Mesodermal cell (in vitro differentiated cells): ENCODE measurements around the gene C19orf85.

Experiments
- H3K27ac ChIP-seq: 2 replicates; pipeline ENCODE4 v1.7.0; 2013; ENCODE audit warnings: mild to moderate bottlenecking, low read depth, low read length, moderate library complexity; ENCODE audit not compliant: severe bottlenecking
- H3K36me3 ChIP-seq: 2 replicates; pipeline ENCODE4 v1.7.1; 2013; ENCODE audit warnings: mild to moderate bottlenecking, low read length, moderate library complexity; ENCODE audit not compliant: control insufficient read depth, insufficient read depth
- H3K4me1 ChIP-seq: one replicate; pipeline ENCODE4 v1.7.1; 2013; ENCODE audit warnings: mild to moderate bottlenecking, low read length; ENCODE audit not compliant: insufficient read depth, control insufficient read depth, poor library complexity, severe bottlenecking
- H3K4me3 ChIP-seq: 2 replicates; pipeline ENCODE4 v1.7.0; 2013; ENCODE audit warnings: low read length, control low read depth, mild to moderate bottlenecking; ENCODE audit not compliant: insufficient read depth, poor library complexity, severe bottlenecking; ENCODE audit errors: extremely low read depth
- H3K9me3 ChIP-seq: 2 replicates; pipeline ENCODE4 v1.7.1; 2013; ENCODE audit warnings: mild to moderate bottlenecking, low read length, moderate library complexity; ENCODE audit not compliant: control insufficient read depth
- WGBS, 2 experiments: methylation state at CpG; one replicate each; pipeline ENCODE4 v1.1.5; 2013; ENCODE audit warnings: missing lambda C conversion rate in 2 of 2; ENCODE audit not compliant: insufficient coverage in 2 of 2; 5-methylcytosine and 5-hydroxymethylcytosine counted together

C19orf85 gene

DNA sequence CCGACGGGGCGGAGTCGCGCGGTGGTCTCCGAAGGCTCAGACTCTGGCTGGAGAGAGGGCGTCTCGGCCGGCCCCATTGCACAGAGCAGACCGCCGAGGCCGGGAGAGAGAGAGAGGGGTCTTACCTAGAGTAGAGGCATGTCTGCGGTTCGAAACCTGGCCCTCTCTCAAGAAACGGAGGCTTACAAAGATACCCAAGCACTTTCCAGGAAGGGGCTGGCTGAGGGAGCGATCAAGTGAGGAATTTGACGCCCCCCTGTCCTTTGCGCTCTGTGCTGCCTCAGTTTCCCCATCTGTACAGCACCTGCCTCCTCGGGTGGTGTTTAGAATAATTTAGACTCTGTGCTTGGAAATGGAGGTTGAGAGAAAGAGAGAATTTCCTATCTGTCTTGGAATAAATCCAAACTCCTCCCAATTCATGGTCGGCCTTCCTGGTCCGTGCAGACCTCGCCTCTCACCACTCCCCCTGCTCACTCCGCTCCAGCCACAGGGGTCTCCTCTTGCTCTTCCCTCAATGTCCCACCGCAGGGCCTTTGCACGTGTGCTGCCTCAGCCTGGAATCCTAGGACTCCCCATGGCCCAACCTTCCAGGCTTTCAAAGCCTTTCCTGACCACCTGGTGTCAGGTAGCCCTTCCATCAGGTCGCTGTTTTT lies 2.5 kb downstream of the C19orf85 start:
- Histone ChIP-seq H3K9me3 (no peaks in the 10 kb centered on the region), H3K4me3 (peak overlapping the region; percentile 66), H3K36me3 (no peaks in the 10 kb centered on the region), H3K4me1 (peaks cover 2% of the 10 kb centered on the region), H3K27ac (no peak overlapping the region)
- WGBS, 2 experiments: 21 to 30% methylated on average over 15 to 23 of the region's 27 CpGs

DNA sequence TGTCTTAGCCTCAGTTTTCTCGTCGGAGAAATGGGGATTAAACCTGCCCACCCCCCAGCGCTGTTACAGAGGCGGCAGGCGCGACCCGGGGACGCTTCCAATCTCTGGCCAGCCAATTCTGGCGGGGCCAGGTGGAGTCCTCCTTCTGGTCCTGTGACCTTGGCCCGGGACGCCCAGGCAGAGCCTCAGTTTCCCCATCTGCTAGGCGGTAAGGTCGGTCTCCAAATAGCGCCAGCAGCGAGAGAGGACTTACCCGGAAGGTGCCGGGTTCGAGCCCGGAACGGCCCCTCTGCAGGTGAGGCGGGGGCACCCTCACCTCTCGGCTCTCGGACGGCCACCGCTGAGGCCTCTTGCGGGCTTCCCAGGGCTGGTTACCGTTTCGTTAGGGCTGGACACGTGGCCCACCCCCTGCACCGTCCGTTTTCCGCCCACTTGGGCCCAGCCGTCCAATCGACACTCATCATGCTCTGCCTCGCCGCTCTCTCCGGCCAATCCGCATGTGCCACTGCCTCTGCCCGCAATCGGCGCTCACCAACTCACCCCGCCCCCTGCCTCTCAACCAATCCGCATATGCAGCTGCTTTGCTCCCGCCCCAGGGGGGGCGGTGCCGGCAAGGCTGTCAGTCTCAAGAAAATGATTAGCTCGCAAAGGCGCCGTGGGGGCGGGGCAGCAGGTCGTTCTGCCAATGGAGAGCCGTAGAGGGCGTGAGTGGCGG lies 3.1 kb downstream of the C19orf85 start, which contains the start of gene ISOC2:
Gene ISOC2 (minus strand): TSS at position 384 of the 715 bp plus-strand sequence. CDS start 5,156 bp downstream, outside the sequence.
- Histone ChIP-seq H3K9me3 (no peaks in the 10 kb centered on the region), H3K4me3 (peak within 1 kb of the TSS; percentile 66), H3K4me1 (peaks cover 2% of the 10 kb centered on the region), H3K36me3 (no peaks in the 10 kb centered on the region), H3K27ac (peak within 1 kb of the TSS; percentile 88)
- 1 to 2% methylated on average over 42 to 45 of the region's 54 CpGs for WGBS, 2 experiments

DNA sequence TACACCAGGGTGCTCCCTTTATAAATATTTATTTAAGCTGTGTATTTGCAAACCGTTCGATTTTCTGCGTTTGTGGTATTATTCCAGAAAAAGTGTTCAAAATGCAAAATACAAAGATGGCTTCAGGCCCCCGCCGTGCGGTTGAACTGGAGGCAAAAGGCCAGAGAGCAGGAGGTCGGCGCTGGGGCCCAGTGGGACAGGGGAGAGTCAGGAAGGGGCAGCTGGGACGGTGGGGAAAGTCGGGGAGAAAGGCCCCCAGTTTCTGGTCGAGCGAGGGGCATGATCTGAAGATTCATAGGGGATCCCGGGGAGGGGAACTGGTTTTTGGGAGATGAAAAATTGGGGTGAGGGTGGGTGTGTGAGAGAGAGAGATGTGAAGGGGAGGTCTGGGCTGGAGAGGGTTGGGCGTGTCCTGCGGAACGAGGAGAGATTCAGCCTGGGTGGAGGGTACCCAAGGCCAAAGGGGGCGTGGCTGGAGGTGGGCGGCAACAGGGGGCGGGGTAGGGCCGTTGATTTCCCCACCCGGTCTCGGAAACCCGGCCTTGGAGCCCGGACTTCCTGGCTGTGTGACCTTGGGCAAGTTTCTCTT lies 3.8 kb downstream of the C19orf85 start:
- Histone ChIP-seq H3K4me1 (peaks cover 2% of the 10 kb centered on the region), H3K36me3 (no peaks in the 10 kb centered on the region), H3K4me3 (peak overlapping the region; percentile 66), H3K27ac (peak overlapping the region; percentile 88), H3K9me3 (no peaks in the 10 kb centered on the region)
- 12 to 16% methylated on average over 23 to 24 of the region's 24 CpGs for WGBS, 2 experiments

DNA sequence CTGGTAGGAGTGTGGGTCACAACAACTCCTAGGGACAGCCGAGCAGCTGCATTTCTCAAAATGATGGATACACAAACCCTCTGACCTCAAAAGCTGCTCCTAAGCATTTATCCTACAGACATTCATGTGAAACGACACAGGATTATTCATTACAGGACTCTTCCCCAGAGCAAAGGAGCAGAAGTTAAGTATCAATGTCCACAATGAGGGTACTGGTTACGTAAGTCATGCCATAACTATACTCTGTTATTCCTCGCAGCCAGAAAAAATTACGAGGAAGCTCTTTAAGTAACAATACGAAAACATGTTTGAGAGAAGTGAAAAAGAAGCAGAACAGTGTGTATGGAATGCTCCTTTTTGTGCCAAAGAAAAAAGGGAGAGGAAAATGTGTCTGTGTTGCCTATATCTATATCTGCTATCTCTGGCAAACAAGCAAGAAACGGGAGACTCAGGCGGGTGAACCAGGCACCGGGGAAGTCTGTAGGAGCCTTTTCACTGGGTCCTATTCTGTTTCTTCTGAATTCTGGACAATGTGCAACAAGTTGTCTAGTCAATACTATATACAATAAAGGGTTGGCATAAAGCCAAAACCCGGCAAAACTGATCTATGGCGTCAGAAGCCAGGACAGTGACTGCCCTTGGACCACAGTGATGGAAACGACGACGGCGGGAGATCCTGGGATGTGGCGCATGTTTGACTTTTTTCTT lies 4.4 kb downstream of the C19orf85 start:
- Histone ChIP-seq H3K4me3 (peak overlapping the region; percentile 66), H3K4me1 (peaks cover 2% of the 10 kb centered on the region), H3K36me3 (peaks cover 1% of the 10 kb centered on the region), H3K27ac (no peak overlapping the region), H3K9me3 (no peaks in the 10 kb centered on the region)
- 78 to 87% methylated on average over 11 to 14 of the region's 16 CpGs for WGBS, 2 experiments

DNA sequence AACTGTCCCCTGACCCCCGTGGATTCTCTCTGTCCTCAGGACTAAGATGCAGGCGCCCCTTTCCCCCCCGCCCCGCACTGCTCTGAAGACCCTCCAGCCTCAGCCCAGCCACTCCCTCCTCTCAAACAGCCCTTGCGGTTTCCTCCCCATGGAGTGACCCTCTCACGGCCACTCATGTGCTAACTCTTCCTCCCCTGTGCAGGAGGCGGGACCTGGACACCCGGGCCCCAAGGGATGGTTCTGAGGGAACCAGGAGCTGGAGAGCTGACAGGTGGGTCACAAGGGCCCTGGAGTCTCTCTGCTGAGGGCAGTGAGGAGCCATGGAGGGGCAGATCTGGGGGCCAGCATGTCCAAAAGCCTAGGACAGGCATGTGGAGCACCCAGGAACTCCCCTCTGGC lies 5.0 kb downstream of the C19orf85 start:
- peaks cover 3% of the 10 kb centered on the region for H3K36me3 ChIP-seq
- 88 to 90% methylated on average over 1 to 4 of the region's 8 CpGs for WGBS, 2 experiments
- H3K27ac ChIP-seq: no peak overlapping the region
- H3K4me3 ChIP-seq: no peak overlapping the region
- peaks cover 2% of the 10 kb centered on the region for H3K4me1 ChIP-seq
- H3K9me3 ChIP-seq: no peaks in the 10 kb centered on the region

DNA sequence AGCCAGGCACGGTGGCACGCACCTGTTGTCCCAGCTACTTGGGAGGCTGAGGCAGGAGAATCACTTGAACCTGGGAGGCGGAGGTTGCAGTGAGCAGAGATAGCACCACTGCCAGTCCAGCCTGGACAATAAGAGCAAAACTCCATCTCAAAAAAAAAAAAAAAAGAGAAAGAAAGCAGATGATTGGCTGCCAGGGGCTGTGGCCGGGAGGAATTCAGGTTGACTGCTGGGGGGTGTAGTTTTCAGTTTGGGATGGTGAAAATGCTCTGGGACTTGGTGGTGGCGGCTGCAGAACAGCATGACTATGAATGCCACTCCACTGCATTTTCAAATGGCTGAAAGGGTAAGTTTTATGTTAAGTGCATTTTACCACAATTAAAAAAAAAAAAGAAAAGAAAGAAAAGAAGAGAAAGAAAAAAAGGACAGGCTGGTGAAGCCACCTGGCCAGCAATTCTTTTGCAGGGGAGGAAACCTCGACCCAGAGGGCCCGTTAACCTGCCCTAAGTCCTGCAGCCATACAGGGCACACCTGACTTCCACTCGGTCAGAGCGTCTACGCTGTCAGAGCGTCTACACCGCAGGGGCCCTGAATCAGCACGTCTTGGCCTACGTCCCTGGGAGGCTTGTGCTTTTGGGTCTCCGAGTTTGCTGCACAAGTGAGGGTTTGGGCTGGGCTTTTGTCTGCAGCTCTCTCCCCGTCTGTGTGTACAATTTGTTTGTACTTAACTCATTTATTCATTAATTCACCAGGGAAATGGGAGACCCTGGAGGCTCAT lies 6.7 kb downstream of the C19orf85 start:
- no peak overlapping the region for H3K27ac ChIP-seq
- no peaks in the 10 kb centered on the region for H3K9me3 ChIP-seq
- H3K4me1 ChIP-seq: peaks cover 2% of the 10 kb centered on the region
- no peak overlapping the region for H3K4me3 ChIP-seq
- 77 to 85% methylated on average over 5 to 11 of the region's 16 CpGs for WGBS, 2 experiments
- peaks cover 3% of the 10 kb centered on the region for H3K36me3 ChIP-seq

DNA sequence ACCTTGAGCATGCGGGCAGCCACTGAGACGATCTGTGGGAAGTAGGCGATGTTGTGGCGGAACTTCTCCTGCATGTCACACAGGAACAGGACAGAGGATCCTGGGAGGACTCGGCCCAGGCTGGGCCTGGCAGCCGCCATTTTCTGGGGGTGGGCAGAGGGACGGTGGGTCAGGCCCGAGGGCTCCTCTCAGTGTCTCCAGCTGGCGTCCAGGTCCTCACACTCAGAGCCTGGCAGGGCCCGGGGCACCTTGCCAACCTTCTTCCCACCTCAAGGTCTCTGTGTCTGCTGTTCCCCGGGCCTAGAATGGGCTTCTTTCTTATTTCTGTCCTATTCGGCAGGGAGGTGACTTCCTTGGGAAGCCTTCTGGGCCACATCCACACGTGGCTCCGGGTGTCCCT lies 8.2 kb downstream of the C19orf85 start:
- Histone ChIP-seq H3K27ac (no peak overlapping the region), H3K36me3 (peaks cover 3% of the 10 kb centered on the region), H3K4me3 (no peak overlapping the region), H3K4me1 (peaks cover 9% of the 10 kb centered on the region), H3K9me3 (no peaks in the 10 kb centered on the region)
- 93 to 95% methylated on average over 14 of the region's 14 CpGs for WGBS, 2 experiments

DNA sequence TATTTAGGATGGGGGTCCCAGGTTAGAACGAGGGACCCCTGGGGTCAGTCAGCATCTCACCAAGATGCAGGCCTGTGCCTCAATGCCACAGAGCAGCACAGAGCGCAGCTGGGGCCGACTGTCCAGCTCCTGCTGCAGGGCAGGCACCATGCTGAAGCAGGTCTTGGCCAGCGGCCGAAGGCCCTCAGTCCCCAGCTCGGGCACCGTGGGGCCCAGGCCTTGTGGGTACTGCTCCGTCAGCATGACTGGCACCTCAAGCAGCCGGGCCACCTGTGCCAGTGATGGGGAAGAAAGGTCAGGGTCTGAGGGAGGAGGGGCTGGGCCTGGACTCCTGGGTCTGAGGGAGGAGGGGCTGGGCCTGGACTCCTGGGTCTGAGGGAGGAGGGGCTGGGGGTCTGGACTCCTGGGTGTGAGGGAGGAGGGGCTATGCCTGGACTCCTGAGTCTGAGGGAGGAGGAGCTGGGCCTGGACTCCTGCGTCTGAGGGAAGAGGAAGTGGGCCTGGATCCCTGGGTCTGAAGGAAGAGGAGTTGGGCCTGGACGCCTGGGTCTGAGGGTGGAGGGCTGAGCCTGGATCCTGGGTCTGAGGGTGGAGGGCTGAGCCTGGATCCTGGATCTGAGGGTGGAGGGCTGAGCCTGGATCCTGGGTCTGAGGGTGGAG lies 8.8 kb downstream of the C19orf85 start:
- Histone ChIP-seq H3K4me3 (no peak overlapping the region), H3K36me3 (peaks cover 3% of the 10 kb centered on the region)
- WGBS, 2 experiments: 89 to 92% methylated on average over 10 to 11 of the region's 11 CpGs

DNA sequence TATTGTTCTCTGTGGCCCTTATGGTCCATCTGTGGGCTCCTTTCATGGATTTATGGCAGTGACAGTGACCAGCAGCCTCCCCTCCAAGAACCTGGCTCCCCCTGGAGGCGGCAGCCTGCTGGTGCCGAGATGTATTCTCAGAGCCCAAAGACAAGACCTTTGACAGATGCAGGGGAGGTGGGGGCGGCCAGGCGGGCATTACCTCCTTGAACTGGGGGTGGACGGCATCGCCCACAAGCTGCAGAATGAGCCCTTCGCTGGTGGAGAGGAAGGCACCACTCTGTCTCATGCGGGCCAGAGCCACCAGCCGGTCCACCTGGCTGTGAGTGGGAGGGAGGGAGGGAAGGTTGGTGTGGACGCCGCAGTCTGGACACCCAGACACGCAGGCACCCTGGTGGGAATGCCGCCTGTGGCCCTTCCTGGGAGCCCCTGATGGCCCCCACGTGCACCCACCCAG lies 9.7 kb downstream of the C19orf85 start:
- H3K4me1 ChIP-seq: peaks cover 9% of the 10 kb centered on the region
- no peak overlapping the region for H3K4me3 ChIP-seq
- 58 to 67% methylated on average over 11 to 12 of the region's 14 CpGs for WGBS, 2 experiments
- H3K27ac ChIP-seq: no peak overlapping the region
- H3K9me3 ChIP-seq: no peaks in the 10 kb centered on the region
- H3K36me3 ChIP-seq: peaks cover 3% of the 10 kb centered on the region

More for the DNA sequence above, 8.8 kb downstream of the C19orf85 start:
- H3K27ac ChIP-seq: no peak overlapping the region
- no peaks in the 10 kb centered on the region for H3K9me3 ChIP-seq
- peaks cover 9% of the 10 kb centered on the region for H3K4me1 ChIP-seq
